DLD1 (cell line): ENCODE measurements around the gene OSER1.
"Not testable (repeated sequence)": the region's sequence is repeated elsewhere in the genome, so short reads cannot be mapped to it uniquely, and the experiment has no call there.

Experiments
- in situ Hi-C: cut with HindIII; loops from 2 replicates; pipeline ENCODE4 v1.10.0; 2017; ENCODE audit warnings: low sequenced_read_pairs

Gene OSER1

DNA sequence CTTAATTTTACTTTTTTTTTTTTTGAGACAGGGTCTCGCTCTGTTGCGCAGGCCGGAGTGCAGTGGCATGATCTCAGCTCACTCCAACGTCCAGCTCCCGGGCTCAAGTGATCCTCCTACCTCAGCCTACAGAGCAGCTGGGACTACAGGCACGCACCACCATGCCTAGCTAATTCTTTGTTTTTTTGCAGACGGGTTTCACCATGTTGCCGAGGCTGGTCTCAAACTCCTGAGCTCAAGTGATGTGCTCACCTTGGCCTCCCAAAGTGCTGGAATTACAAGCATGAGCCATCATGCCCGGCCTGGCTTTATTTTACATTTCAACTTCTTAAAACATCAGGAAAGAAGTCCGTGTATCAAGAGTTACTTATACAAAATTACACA is 5.7 kb downstream of the OSER1 start:
- in situ Hi-C loops: no loop called here

DNA sequence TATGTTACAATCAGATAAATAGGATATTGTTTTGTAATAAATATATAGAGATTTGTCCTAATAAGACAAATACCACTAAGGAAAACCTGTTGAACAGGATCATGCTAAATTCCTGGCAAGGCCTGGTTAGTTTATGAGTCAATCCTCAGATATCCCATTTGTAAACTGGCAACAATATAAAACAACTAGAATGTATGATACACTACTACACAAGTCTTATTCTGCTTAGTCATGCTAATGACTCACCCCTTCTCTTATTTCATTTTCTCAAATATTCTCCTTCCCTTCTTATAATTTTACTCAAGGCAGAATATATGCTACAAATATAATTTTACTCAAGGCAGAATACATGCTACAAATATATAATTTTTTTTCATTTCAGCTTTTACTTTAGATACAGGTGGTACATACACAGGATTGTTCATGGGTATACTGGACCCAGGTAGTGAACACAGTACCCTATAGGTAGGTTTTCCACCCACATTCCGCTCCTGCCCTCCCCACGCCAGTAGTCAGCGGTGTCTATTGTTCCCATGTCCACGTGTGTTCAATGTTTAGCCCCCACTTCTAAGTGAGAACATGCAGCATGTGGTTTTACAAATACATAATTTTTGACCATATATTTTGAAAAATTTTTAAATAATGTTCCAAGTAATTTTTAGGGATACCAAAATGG is 6.3 kb downstream of the OSER1 start:
- in situ Hi-C loops: no loop called here

DNA sequence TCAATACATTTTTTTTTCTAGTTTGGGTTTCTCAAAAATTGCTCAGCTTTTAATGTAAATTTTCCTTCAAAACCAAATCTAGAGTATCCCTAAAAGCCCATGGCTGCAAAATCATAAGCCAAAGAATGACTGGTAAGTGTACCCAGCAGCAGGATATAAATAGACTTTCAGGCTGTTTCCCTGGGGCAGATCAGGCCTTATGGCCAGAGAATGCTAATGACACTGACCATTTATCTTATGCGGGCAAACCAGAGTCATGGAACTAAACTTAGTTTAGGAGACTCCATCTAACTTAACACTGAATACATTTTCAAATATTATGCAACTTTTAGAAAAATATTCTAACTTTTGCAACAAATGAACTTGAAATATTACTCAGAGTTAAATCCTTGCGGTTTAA is 7.4 kb downstream of the OSER1 start:
- in situ Hi-C loops: no loop called here

DNA sequence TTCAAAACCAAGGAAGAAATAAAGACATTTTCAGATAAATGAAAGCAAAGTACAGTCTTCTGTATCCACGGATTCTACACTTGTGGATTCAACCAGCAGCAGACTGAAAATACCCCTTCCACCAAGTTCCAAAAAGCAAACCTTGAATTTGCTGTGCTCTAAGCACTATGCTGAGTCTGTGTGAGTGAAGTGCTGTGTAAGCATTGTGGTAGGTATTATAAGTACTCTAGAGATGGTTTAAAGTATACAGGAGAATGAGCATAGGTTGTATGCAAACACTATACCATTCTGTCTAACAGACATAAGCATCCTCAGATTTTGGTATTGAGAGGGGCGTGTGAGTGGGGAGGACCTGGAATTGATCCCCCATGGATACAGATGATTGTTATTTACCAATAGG is 9.6 kb downstream of the OSER1 start:
- in situ Hi-C loops: no loop called here

DNA sequence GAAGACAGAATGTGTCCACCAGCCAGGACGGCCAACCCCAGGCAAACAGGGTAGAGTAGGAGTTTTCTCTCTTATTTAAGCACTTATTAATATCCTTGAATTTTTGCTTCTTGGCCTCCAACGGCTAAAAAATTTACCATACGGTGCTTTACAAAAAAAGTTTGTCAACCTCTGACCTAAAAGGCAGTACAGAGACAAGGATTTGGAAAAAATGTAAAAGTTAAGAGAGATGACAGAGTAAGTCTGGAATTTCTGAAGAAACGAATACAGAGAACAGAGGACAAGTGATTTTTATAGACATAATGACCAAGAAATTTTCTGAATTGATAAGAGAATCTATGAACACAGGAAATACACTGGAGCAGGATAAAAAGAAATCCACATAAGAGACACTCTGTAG is 10.2 kb downstream of the OSER1 start:
- in situ Hi-C loops: no loop called here

DNA sequence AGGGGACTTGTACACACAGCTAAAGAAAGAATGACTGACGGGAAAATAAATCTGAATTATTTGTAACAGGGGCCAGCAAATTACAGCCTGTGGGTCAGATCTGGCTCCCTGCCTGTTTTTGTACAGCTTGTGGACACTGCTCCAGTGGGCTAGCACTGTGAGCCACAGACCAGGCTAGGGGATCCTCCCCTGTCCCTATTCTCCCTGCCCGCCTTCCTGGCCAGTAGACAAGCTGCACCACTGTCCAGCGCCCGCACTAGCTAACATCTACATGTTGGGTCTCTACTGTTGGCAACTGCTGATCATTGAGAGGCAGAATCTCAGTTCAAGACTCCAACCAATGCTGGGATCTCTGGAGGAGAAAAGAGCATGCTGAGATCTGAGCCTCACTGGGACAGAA is 10.7 kb downstream of the OSER1 start:
- in situ Hi-C loops: loop anchor here (5.0 kb wide), 1 partner anchor 83 kb away; no protein-coding TSS in a partner anchor

DNA sequence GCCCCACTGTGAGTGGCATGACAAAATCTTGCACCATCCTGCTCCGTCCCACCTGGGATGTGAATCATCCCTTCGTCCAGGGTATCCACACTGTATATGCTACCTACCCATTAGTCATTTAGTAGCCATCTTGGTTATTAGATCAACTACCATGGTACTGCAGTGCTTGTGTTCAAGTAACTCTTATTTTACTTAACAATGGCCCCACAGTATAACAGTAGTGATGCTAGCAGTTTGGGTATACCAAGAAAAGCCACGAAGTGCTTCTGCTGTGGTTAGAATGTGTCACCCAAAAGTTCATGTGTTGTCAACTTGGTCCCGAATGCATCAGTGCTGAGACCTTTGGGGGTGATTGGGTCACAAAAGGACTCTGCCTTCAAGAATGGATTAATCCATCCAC is 11.7 kb downstream of the OSER1 start:
- in situ Hi-C loops: loop anchor here (5.0 kb wide), 1 partner anchor 82 kb away; no protein-coding TSS in a partner anchor

DNA sequence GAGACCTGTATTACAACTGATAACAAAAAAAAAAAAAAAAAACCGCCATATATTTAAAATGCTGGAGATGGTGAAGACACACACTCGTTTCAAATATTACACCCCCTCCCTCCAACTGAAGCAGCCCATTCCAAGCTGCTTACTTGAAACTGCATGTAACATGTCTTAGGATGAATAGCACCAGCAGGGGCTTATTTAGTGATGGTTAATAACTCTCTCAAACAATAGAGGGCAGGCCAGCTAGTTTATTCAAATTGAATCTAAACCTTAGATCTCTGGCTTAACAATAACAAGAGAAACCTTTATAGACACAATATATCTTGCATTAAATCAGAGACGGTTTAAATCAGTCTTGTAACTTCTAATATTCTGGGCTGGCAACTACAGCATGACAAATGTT is 14.3 kb downstream of the OSER1 start:
- in situ Hi-C loops: loop anchor here (5.0 kb wide), 1 partner anchor 79 kb away; no protein-coding TSS in a partner anchor

DNA sequence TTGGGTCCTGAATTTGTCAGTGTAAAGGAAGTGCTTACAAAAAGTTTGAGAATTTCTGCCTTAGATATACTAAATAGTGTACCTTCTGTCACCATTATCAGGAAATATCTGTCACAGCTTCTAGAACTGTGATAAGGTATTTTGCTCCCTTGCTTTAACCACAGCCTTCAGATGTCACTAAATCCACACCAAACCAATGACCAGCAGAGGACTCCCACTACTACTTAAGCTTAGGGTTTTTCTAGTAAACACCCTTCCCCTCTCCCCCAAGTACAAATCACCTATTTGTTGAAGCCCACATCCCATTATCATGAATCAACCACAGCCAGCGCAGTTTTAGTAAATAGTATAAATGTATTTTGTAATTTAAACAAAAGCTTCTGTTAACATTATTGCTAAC is 15.0 kb downstream of the OSER1 start:
- in situ Hi-C loops: loop anchor here (5.0 kb wide), 1 partner anchor 78 kb away; no protein-coding TSS in a partner anchor

DNA sequence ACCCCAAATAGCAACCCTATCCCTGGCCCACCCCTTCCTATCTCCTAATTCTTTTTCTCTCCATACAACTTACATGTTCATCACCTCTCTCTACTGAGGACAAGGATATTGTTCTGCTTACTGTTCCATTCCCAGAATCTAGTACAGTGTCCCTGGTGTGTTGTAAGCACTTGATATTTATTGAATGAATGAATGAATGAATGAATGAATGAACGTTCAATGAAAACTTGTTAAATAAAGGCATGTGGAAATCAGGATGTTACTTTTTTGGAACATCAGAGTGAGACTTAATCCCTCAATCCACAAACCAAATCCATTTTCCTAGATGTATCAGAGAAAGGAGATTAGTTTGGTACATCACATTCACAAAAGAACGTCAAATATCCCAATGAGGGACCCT is 16.8 kb downstream of the OSER1 start:
- in situ Hi-C loops: no loop called here

DNA sequence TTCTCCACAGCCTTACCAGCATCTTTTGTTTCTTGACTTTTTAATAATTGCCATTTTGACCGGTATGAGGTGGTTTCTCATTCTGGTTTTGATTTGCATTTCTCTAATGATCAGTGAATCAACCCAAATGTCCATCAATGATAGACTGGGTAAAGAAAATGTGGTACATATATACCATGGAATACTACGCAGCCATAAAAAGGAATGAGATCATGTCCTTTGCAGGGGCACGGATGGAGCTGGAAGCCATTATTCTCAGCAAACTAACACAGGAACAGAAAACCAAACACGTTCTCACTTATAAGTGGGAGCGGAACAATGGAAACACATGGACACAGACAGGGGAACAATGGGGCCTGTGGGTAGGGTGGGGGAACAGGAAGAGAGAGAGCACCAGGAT is 18.9 kb downstream of the OSER1 start:
- in situ Hi-C loops: not testable (repeated sequence)

DNA sequence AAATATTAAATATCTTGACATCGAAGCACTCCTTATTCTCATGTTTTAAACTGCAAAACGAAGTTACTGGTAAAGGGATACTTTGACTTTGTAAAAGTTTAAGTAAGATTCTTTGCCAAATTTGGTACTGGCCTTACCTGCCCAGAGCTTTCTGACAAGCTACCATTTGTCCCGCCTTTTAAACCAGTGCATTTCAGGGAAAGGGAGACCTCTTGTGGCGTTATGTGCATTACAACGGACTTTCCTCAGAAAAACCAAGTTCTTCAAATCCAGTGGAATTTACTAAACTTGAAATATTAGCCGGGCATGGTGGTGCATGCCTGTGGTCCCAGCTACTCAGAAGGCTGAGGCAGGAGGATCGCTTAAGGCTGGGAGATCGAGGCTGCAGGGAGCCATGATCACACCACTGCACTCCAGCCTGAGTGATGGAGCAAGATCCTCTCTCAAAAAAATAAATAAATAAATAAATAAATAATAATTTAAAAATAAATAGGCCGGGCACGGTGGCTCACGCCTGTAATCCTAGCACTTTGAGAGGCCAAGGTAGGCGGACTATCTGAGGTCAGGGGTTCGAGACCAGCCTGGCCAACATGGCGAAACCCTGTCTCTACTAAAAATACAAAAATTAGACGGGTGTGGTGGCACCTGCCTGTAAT is 20.2 kb downstream of the OSER1 start:
- in situ Hi-C loops: not testable (repeated sequence)

DNA sequence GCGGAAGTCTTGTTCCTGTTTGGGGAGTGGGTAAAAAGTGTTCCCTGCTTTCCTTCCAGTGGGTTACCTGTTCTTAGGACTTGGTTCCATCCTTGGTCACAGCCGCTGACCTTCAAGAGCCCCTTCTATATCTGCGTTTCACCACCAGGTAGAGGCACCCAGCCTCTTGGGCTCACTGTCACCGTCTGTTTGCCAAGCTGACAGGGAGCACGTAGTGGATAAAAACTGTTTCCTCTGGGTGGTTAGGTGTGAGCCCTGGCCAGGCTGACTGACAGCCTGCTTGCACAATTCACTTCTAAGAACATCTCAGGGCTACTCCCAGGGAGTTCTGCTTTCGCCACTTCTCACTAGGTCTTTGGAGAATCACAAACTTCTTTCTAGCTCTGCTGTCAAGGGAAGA is 21.8 kb downstream of the OSER1 start:
- in situ Hi-C loops: no loop called here

DNA sequence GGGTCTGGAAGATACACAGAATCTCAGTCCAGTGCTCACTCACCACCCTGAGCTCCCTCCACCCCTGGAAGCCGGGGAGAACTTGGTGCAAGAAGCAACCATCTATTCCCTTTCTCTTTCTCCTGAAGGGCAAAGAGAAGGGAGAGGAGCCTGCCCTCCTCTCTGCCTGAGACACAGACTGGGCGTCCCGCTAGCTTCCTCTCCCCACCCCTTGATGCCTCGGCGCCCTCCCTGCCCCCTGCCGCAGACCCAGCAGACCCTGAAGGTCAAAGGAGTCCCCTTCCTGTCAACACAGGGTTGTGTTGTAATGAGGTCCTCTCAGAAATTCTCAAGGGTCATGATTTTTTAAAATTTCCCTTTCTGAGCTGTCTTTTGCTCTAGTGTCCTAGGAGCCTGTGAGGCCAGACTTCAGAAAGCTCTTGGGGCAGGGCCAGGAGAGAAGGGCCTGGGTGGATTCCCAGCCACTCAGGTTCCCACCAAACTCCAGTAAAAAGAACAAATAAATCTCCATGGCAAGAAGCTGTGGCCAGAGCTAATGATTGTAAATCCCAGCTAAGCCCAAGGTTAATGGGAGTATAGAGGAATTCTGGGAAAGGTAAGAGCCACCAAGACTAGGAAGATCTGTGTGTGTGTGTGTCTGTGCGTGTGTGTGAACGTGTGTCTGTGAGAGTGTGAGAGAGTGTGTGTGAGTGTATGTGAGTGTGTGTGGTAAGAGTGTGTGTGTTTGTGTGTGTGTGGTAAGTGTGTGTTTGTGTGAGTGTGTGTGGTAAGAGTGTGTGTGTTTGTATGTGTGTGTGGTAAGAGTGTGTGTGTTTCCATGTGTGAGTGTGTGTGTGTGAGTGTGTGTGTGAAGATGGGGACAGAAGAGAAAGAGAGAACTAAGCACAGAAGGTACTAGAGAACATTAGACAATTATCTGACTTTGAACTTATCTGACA is 22.5 kb downstream of the OSER1 start:
- in situ Hi-C loops: no loop called here

DNA sequence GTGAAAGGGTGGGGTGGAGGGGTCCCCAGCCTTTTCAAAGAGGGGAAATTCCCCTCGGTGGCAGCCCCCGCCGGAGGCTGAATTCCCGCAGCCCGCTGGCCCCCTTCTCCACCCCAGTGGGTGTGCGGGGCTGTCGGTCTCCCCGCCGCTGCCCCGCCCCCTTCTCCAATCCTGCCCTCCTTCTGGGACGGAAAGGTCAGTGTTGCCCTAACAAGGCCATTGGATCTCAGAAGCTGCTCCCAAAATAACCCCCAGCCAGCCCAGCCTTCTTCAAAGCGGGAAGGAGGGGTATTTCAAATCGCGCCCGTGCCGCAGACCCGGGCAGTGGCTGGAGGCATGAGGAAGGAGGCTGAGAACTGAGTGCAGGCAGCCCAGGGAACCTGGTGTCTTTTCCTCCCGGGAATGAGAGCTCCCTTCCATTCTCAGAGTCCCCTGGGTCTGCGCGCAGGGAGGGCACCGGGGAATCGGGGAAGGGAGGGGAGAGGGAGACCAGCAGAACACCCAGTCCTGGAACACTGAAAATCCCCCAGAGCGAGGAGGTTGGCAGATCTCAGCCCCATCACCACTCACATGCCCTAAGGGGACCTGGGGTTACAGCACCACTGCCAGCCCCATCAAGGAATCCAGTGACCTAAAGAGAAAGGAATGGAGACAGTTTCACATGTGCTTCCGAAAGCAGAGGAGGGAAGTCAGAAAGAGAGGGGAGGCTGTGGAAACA is 23.4 kb downstream of the OSER1 start, which contains the start of gene JPH2:
JPH2 (minus strand) TSS at position 135 of the 718 bp plus-strand sequence. CDS start 483 bp downstream, outside the sequence.
- in situ Hi-C loops: no loop called here

DNA sequence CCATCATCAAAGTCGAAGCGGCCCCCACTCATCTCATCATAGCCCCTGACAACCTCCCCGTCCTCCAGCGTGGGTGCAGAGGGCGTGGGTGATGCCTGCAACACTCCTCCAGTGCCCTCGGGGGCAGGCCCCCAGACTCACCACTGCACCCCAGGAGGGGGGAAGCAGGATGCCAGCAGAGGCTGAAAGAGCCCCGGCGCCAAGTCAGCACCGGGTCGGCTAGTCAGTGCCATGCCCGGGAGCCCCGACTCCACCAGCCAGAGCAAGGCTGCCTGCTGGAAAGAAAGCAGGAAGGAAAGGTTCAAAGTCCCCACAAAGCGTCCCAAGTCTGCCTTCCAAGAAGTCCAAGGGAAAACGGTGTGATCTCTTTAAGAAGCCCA is 23.9 kb downstream of the OSER1 start:
- in situ Hi-C loops: no loop called here

DNA sequence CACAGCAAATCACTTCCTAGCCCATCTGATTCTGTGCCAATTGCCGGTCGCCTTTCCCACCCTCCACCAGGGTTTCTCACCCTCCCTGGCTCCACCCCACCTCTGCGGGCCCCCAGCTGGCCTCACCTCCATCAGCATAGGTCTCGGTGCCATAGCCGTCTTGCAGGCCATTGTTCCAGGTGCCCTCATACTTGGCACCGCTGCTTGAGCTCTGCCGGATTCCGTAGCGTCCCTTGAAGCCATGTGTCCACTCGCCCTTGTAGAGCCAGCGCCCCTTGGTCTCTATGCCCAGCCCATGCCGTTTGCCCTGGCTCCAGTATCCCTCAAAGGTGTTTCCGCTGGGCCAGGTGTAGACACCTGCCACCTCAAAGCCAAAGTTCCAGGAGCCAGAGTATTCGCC is 24.4 kb downstream of the OSER1 start:
- in situ Hi-C loops: no loop called here

DNA sequence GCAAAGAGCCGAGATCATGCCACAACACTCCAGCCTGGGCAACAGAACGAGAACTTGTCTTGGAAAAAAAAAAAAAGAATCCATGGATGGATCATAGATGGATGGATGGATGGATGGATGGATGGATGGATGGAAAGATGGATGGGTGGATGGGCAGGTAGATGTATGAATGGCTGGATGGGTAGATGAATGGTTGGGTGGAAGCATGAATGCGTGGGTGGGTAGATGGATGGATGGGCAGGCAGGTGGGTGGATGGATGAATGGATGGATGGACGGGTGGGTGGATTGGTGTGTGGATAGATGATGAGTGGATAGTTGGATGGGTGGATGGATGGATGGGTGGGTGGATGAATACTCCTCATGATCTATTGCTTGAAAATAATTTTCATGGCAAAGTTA is 25.0 kb downstream of the OSER1 start:
- in situ Hi-C loops: no loop called here

DNA sequence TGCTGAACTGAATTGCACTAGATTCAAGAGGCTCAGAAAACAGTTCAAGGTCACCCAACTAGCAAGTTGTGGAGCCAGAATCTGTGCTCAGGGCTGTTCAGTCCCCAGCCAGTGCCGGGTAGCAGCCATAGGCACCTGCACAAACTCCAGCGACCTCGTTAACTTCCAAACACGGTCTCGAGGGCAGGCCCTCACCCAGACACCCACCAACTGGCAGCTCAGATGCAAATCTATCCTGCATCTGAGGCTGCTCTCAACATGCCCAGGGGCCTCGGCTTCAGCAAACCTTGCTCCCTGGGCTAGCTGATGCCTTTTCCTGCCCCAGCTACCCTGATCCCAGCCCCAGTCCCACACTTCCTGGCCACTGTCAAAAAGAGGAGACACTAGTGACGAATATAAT is 27.3 kb downstream of the OSER1 start:
- in situ Hi-C loops: no loop called here

DNA sequence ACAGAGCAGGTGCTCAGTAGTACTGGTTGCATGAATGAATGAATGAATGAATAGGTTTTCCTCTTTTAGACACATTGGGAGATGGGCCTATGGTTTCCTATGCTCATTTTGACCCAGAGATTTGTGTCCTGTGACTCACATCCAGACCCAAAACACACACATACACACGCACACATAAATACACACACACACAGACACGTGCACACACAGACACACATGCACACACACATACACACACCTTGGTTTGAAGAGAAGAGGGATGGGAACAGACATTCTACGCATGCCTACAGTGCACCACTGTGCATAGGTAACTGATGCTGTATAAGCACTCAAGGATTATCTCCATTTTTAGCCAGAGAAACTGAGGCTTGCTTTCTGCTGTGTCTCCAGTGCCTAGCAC is 27.7 kb downstream of the OSER1 start:
- in situ Hi-C loops: no loop called here
